ENCODE results near the gene CEP41.

The CEP41 gene

GRCh38 chr7:130423501-130424037 lies 17.2 kb downstream of the CEP41 start:
- no peak for DNase-seq (ENCODE audit: extremely low spot score, insufficient read length, low read depth)
- no peak for FAIRE-seq

- DNase-seq (ENCODE audit: extremely low spot score, insufficient read length, low read depth): no peak
- no peak for FAIRE-seq
These were observed 19.1 kb downstream of the CEP41 start for GRCh38 chr7:130421684-130422083.

GRCh38 chr7:130420943-130421578 lies 19.8 kb downstream of the CEP41 start:
- DNase-seq (ENCODE audit: extremely low spot score, insufficient read length, low read depth): no peak
- FAIRE-seq: no peak

GRCh38 chr7:130419658-130420057 lies 21.2 kb downstream of the CEP41 start:
- no peak for DNase-seq (ENCODE audit: extremely low spot score, insufficient read length, low read depth)
- no peak for FAIRE-seq

GRCh38 chr7:130418306-130418705 lies 22.5 kb downstream of the CEP41 start:
- DNase-seq (ENCODE audit: extremely low spot score, insufficient read length, low read depth) (no peak), FAIRE-seq (no peak)

GRCh38 chr7:130417213-130417612 lies 23.6 kb downstream of the CEP41 start:
- no peak for DNase-seq (ENCODE audit: extremely low spot score, insufficient read length, low read depth)
- FAIRE-seq: no peak

GRCh38 chr7:130415006-130415405 lies 25.8 kb downstream of the CEP41 start:
- DNase-seq (ENCODE audit: extremely low spot score, insufficient read length, low read depth) (no peak), FAIRE-seq (no peak)

- FAIRE-seq (no peak), DNase-seq (ENCODE audit: extremely low spot score, insufficient read length, low read depth) (no peak)
These were observed 27.6 kb downstream of the CEP41 start for GRCh38 chr7:130413201-130413600.

GRCh38 chr7:130410868-130411541 lies 29.8 kb downstream of the CEP41 start:
- DNase-seq (ENCODE audit: extremely low spot score, insufficient read length, low read depth) (no peak), FAIRE-seq (no peak)

- no peak for DNase-seq (ENCODE audit: extremely low spot score, insufficient read length, low read depth)
- no peak for FAIRE-seq
These were observed 31.1 kb downstream of the CEP41 start for GRCh38 chr7:130409712-130410072.

GRCh38 chr7:130409067-130409711 lies 31.6 kb downstream of the CEP41 start:
- FAIRE-seq: no peak
- no peak for DNase-seq (ENCODE audit: extremely low spot score, insufficient read length, low read depth)

GRCh38 chr7:130405003-130405402 lies 35.8 kb downstream of the CEP41 start:
- DNase-seq (ENCODE audit: extremely low spot score, insufficient read length, low read depth) (no peak), FAIRE-seq (no peak)

GRCh38 chr7:130401578-130401977 lies 39.2 kb downstream of the CEP41 start:
- no peak for DNase-seq (ENCODE audit: extremely low spot score, insufficient read length, low read depth)
- FAIRE-seq: no peak

- FAIRE-seq: no peak
- DNase-seq (ENCODE audit: extremely low spot score, insufficient read length, low read depth): no peak
These were observed 39.7 kb downstream of the CEP41 start for GRCh38 chr7:130401101-130401500.

GRCh38 chr7:130400120-130400572 lies 40.7 kb downstream of the CEP41 start:
- DNase-seq (ENCODE audit: extremely low spot score, insufficient read length, low read depth): no peak

GRCh38 chr7:130398526-130399090 lies 42.2 kb downstream of the CEP41 start:
- FAIRE-seq (no peak), DNase-seq (ENCODE audit: extremely low spot score, insufficient read length, low read depth) (no peak)

More at GRCh38 chr7:130400120-130400572, 40.7 kb downstream of the CEP41 start:
- FAIRE-seq: no peak

- FAIRE-seq: no peak
These were observed 43.1 kb downstream of the CEP41 start for GRCh38 chr7:130397758-130398073.

GRCh38 chr7:130397051-130397757 lies 43.6 kb downstream of the CEP41 start:
- no peak for FAIRE-seq
- DNase-seq (ENCODE audit: extremely low spot score, insufficient read length, low read depth): no peak

More at GRCh38 chr7:130397758-130398073, 43.1 kb downstream of the CEP41 start:
- DNase-seq (ENCODE audit: extremely low spot score, insufficient read length, low read depth): no peak

GRCh38 chr7:130396109-130396508 lies 44.7 kb downstream of the CEP41 start:
- FAIRE-seq (no peak), DNase-seq (ENCODE audit: extremely low spot score, insufficient read length, low read depth) (no peak)

GRCh38 chr7:130395421-130395820 lies 45.4 kb downstream of the CEP41 start:
- no peak for FAIRE-seq
- no peak for DNase-seq (ENCODE audit: extremely low spot score, insufficient read length, low read depth)
